Cardiac fibroblast (primary cell): Measurements from ENCODE around the gene IFNA8.
A peak's percentile ranks its signal among the peaks of the same experiment; 100 is the strongest.
"Not testable (repeated sequence)": the region's sequence is repeated elsewhere in the genome, so short reads cannot be mapped to it uniquely, and the experiment has no call there.

Experiments
- DNase-seq, 2 donors: peaks; one replicate each; pipeline versions ENCODE4 v3.0.0 to v3.0.0-alpha.2; 2010; ENCODE audit warnings: low read depth in 2 of 2
- H3K4me3 ChIP-seq, 2 donors: replicated peaks in 1 of 2; 1 replicate in 1 of 2; 2 replicates in 1 of 2; pipeline ENCODE4 v1.5.1; 2011; ENCODE audit warnings: low read depth in 2 of 2, low read length in 2 of 2, mild to moderate bottlenecking in 2 of 2, moderate library complexity in 1 of 2
- TF ChIP-seq, protein P1 (sequence below): IDR thresholded peaks from one replicate; pipeline ENCODE4 v1.5.1; 2011; ENCODE audit warnings: low read depth, mild to moderate bottlenecking, low read length, inconsistent platforms

Gene IFNA8

DNA sequence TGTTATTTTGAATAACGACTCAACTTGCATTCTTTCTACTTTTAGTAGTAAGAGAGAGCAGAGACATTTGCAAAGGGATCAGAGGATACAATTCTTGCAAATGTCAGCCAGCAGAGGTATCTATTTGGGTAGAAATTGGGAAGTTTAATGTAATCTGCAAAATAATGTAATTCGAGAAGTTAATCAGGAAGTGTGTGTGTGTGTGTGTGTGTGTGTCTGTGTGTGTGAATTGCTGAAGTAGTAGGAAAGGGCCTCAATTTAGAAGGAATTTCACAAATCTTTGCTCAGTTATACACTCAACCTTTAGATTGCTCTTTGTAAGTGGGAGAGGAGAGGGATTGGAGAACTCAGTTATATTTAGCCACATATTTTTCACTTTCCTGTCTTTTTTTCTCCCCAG, 20.3 kb downstream of the IFNA8 start:
- TF ChIP-seq, protein P1, sequence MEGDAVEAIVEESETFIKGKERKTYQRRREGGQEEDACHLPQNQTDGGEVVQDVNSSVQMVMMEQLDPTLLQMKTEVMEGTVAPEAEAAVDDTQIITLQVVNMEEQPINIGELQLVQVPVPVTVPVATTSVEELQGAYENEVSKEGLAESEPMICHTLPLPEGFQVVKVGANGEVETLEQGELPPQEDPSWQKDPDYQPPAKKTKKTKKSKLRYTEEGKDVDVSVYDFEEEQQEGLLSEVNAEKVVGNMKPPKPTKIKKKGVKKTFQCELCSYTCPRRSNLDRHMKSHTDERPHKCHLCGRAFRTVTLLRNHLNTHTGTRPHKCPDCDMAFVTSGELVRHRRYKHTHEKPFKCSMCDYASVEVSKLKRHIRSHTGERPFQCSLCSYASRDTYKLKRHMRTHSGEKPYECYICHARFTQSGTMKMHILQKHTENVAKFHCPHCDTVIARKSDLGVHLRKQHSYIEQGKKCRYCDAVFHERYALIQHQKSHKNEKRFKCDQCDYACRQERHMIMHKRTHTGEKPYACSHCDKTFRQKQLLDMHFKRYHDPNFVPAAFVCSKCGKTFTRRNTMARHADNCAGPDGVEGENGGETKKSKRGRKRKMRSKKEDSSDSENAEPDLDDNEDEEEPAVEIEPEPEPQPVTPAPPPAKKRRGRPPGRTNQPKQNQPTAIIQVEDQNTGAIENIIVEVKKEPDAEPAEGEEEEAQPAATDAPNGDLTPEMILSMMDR, result no peak
- no peak for DNase-seq
- H3K4me3 ChIP-seq, result no peak overlapping the region

DNA sequence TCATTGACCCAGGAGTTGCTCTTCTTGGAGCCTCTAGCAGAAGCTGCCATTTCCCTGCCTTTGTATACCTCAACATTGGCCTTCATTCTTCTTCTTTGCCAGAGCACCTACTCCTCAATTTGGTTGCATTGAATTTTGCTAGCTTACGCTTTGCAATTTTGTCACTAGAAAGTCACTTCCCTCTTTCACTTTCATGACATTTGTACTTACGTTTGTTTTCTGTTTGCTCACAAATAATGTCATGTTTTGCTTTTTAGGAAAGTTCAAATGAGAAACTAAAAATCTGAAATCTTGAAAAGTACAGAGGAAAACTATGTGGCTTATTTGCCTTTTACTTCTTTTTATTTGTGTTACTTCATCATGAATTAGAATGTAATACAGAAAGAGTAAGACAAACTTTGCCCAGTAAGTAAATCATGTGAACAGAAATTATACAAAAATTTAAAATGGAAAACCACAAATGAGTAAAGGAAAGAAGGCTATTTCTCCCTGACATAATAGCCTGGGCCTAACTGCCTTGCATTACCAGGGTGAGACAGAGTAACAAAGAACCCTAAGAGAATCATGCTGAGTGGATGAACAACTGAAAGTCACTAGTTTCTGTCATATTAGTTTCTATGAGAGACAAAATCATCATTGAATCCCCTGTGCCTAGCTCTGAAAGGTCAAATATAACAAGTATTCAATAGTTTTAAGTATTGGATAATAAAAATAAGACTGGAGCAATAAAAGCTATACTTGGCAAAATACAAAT, 23.9 kb downstream of the IFNA8 start:
- TF ChIP-seq, protein P1, result no peak
- no peak overlapping the region for H3K4me3 ChIP-seq
- no peak for DNase-seq

GRCh38 chr9:21434202-21435014, 25.5 kb downstream of the IFNA8 start:
- no peak overlapping the region for H3K4me3 ChIP-seq
- TF ChIP-seq, protein P1, result peak; percentile 61
- peak; percentile 85 to 87 for DNase-seq

DNA sequence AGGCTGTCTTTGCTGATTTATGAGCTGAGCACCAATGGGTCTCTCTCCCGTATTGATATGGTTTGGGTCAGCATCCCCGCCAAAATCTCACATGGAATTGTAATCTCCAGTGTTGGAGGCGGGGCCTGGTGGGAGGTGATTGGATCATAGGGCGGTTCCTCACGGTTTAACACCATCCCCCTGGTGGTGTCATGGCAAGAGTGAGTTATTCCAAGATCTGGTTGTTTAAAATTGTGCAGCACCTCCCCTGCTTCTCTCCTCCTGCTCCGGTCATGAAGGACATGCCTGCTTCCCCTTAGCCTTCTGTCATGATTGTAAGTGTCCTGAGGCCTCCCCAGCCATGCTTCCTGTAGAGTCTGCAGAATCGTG, 26.1 kb downstream of the IFNA8 start:
- not testable (repeated sequence) for H3K4me3 ChIP-seq, DNase-seq

DNA sequence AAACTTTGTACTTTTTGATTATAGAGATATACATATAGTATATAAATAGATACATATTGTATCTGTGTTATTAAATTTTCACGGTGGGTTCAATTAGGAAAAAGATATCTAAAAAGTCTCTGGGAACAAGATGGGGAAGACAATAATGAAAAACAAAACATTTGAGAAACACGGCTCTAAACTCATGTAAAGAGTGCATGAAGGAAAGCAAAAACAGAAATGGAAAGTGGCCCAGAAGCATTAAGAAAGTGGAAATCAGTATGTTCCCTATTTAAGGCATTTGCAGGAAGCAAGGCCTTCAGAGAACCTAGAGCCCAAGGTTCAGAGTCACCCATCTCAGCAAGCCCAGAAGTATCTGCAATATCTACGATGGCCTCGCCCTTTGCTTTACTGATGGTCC, 31.2 kb downstream of the IFNA8 start, which contains the start of gene IFNA1:
Gene IFNA1 (plus strand): TSS at position 301 of the 400 bp plus-strand sequence. CDS start 69 bp downstream, at position 370.
- TF ChIP-seq, protein P1, result no peak

GRCh38 chr9:21443849-21444625, 35.1 kb downstream of the IFNA8 start:
- H3K4me3 ChIP-seq, result no peak overlapping the region
- DNase-seq, result no peak
- TF ChIP-seq, protein P1, result no peak

More for the DNA sequence above, 31.2 kb downstream of the IFNA8 start, which contains the start of gene IFNA1:
- no peak for DNase-seq
- H3K4me3 ChIP-seq, result no peak within 1 kb of the TSS

DNA sequence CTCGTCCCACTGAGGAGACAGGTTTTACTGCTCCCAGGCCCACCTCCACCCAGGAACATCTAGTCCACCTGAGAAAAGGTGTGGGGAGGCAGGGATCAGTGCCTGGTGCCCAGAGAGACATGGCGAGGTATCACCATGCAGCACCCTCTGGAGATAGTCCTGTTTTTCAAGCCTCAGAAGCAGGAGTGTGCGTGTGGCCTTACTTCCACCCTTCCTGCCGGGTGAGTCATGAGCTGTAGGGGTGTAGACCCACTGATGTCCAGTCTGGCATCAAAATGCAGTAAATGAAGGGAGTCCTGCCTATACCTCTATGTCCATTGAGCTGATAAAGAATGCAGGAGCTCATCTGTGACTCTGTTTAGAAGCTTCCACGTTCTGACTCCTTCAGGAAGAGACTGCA, 40.4 kb downstream of the IFNA8 start:
- peak in 1 of 2 donors; percentile 36 for DNase-seq
- not testable (repeated sequence) for H3K4me3 ChIP-seq
